ENCODE results near the gene HES1. TPM values are rescaled to one million over a fixed set of nuclear protein-coding genes. Genes with fewer than 3 reads are reported as not detected.

The HES1 gene
- total and polyA plus RNA-seq, 5 experiments from 2014 or later, result not detected

- POLR2A ChIA-PET, result interaction anchor here (1.8 kb wide), 1 partner anchor 29 kb away, joined by 5 read pairs; no protein-coding TSS in a partner anchor
- Mint-ChIP-seq H3K36me3 (peaks cover 0 to 2% (median 0%) of the 10 kb centered on the region in 3 donors), H3K4me3 (peak overlapping the region; percentile 71 to 93 (median 85)), H3K27me3 (peaks cover 23 to 71% (median 43%) of the 10 kb centered on the region in 5 donors), H3K9me3 (no peaks in the 10 kb centered on the region), H3K4me1 (peaks cover 30 to 70% (median 49%) of the 10 kb centered on the region in 4 donors), H3K27ac (peak overlapping the region; percentile 1 to 96 (median 62))
- DNase-seq (peak in 1 of 10 donors; percentile 21), ATAC-seq (no peak)
Measured at GRCh38 chr3:194133661-194134230, 2.2 kb upstream of the HES1 start.

DNA sequence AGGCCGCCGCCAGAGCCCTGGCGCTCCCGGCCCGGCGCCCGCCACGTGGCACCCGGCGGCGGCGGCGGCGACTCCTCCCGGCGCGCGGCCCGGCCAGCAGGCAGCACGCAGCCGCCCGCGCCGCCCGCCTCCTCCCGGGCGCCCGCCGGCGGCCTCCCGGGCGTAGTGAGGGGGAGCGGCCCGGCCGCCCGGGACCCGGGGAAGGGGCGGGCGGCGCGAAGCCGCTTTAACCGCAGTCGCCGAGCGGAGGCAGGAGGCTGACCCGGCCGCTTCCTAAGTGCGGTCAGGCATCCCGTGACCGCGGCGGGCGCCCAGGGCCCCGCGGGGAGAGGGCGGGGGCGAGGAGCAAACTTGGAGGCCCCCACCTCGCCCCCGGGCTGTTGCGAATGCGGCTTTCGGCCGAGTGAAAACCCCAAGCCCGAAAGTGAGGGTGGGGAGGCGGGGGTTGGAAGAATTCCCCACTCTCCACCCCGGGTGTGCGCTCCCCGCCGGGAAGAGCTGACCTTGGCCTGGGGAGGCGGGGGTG, 1.7 kb upstream of the HES1 start:
- POLR2A ChIA-PET, result interaction anchor here (1.8 kb wide), 1 partner anchor 30 kb away, joined by 5 read pairs; no protein-coding TSS in a partner anchor
- Mint-ChIP-seq H3K27me3 (peaks cover 23 to 72% (median 48%) of the 10 kb centered on the region in 5 donors), H3K36me3 (peaks cover 0 to 2% (median 0%) of the 10 kb centered on the region in 3 donors), H3K9me3 (no peaks in the 10 kb centered on the region), H3K4me3 (peak overlapping the region in 2 of 10 donors; percentile 86 to 96), H3K4me1 (peaks cover 30 to 75% (median 49%) of the 10 kb centered on the region in 4 donors), H3K27ac (peak overlapping the region in 1 of 10 donors; percentile 96)
- ATAC-seq (peak; percentile 3 to 26), DNase-seq (peak in 6 of 10 donors; percentile 16 to 42 (median 34))

- POLR2A ChIA-PET, result interaction anchor here (1.8 kb wide), 1 partner anchor 30 kb away, joined by 5 read pairs; no protein-coding TSS in a partner anchor
- DNase-seq (peak; percentile 60 to 91 (median 79)), ATAC-seq (peak; percentile 60 to 73)
- Mint-ChIP-seq H3K9me3 (no peaks in the 10 kb centered on the region), H3K27me3 (peaks cover 25 to 73% (median 53%) of the 10 kb centered on the region in 5 donors), H3K4me1 (peaks cover 30 to 79% (median 50%) of the 10 kb centered on the region in 4 donors), H3K27ac (peak overlapping the region; percentile 53 to 96 (median 82)), H3K4me3 (peak overlapping the region; percentile 78 to 96 (median 87)), H3K36me3 (peaks cover 0 to 2% (median 0%) of the 10 kb centered on the region in 3 donors)
Measured at GRCh38 chr3:194134757-194135515, 1.0 kb upstream of the HES1 start.

GRCh38 chr3:194135516-194135805, 487 bp upstream of the HES1 start:
- H3K27me3 Mint-ChIP-seq, result peaks cover 22 to 70% (median 54%) of the 10 kb centered on the region in 5 donors
- peak overlapping the region; percentile 78 to 96 (median 90) for H3K4me3 Mint-ChIP-seq
- DNase-seq, result no peak
- ATAC-seq, result no peak
- H3K27ac Mint-ChIP-seq, result peak overlapping the region in 3 of 10 donors; percentile 52 to 67 (median 59)
- H3K4me1 Mint-ChIP-seq, result peaks cover 30 to 79% (median 51%) of the 10 kb centered on the region in 4 donors
- H3K9me3 Mint-ChIP-seq, result no peaks in the 10 kb centered on the region
- POLR2A ChIA-PET, result interaction anchor here (1.8 kb wide), 1 partner anchor 31 kb away, joined by 5 read pairs; no protein-coding TSS in a partner anchor
- peaks cover 0 to 2% (median 0%) of the 10 kb centered on the region in 3 donors for H3K36me3 Mint-ChIP-seq

DNA sequence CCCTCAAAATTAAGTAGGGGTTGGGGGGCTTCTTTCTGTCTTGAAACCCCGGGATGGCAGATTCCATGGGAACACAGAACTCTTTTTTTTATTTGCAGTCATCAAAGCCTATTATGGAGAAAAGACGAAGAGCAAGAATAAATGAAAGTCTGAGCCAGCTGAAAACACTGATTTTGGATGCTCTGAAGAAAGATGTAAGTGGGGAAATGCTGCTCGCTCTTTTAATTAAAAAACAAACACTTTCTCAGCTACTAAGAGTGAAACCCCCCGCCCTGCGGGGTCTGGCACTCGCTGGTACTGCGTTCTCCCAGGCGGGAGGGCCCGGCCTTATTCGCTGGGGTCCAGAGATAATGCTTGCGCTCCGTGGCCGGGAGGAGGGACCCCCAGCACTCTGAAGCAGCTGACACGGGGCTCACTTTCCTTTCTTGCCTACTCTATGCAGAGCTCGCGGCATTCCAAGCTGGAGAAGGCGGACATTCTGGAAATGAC, 615 bp downstream of the HES1 start:
- POLR2A ChIA-PET, result no interaction called here
- DNase-seq (peak in 1 of 10 donors; percentile 28), ATAC-seq (no peak)
- peaks cover 24 to 70% (median 42%) of the 10 kb centered on the region in 4 donors for H3K4me1 Mint-ChIP-seq
- peaks cover 0 to 2% (median 0%) of the 10 kb centered on the region in 3 donors for H3K36me3 Mint-ChIP-seq
- peak overlapping the region; percentile 75 to 95 (median 87) for H3K4me3 Mint-ChIP-seq
- peaks cover 18 to 59% (median 48%) of the 10 kb centered on the region in 5 donors for H3K27me3 Mint-ChIP-seq
- H3K27ac Mint-ChIP-seq, result peak overlapping the region in 7 of 10 donors; percentile 11 to 86 (median 48)
- no peaks in the 10 kb centered on the region for H3K9me3 Mint-ChIP-seq

DNA sequence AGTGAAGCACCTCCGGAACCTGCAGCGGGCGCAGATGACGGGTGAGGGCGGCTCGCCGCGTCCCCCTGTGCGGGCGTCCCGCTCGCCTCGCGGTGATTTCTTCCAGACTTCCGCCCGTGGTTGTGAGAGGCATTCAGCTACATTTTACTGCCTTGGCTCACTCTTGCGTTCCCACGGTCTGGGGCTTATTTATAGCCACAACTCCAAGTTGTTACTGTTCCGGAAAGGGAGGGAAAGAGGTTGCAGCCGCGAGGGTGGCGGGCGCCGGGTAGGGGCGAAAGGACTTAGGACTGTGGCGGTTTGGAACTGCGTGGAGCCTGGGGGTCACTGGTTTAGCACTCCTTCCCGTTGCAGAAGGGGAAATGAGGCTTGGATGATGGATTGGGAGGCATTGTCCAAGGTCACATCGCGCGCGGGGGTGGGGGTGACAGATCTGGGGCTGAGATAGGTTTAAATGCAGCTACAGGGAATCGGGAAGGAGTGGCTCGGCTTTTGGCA, 1.1 kb downstream of the HES1 start:
- DNase-seq, result peak in 8 of 10 donors; percentile 10 to 43 (median 28)
- H3K36me3 Mint-ChIP-seq, result peaks cover 0 to 2% (median 0%) of the 10 kb centered on the region in 3 donors
- H3K27ac Mint-ChIP-seq, result peak overlapping the region in 8 of 10 donors; percentile 11 to 86 (median 58)

DNA sequence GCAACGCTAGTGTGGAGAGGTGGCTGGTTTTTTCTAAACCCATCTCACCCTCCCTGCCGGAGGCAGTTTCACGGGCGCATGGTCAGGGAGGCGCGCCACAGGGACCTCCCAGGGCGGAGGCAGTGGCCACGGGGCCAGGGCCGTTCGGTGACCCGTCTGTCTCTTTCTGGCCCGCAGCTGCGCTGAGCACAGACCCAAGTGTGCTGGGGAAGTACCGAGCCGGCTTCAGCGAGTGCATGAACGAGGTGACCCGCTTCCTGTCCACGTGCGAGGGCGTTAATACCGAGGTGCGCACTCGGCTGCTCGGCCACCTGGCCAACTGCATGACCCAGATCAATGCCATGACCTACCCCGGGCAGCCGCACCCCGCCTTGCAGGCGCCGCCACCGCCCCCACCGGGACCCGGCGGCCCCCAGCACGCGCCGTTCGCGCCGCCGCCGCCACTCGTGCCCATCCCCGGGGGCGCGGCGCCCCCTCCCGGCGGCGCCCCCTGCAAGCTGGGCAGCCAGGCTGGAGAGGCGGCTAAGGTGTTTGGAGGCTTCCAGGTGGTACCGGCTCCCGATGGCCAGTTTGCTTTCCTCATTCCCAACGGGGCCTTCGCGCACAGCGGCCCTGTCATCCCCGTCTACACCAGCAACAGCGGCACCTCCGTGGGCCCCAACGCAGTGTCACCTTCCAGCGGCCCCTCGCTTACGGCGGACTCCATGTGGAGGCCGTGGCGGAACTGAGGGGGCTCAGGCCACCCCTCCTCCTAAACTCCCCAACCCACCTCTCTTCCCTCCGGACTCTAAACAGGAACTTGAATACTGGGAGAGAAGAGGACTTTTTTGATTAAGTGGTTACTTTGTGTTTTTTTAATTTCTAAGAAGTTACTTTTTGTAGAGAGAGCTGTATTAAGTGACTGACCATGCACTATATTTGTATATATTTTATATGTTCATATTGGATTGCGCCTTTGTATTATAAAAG, 1.8 kb downstream of the HES1 start:
- Mint-ChIP-seq H3K4me1 (peaks cover 27 to 65% (median 42%) of the 10 kb centered on the region in 4 donors), H3K9me3 (no peaks in the 10 kb centered on the region), H3K36me3 (peaks cover 0 to 2% (median 0%) of the 10 kb centered on the region in 3 donors), H3K27me3 (peaks cover 18 to 59% (median 48%) of the 10 kb centered on the region in 5 donors), H3K4me3 (peak overlapping the region; percentile 75 to 95 (median 87)), H3K27ac (peak overlapping the region in 5 of 10 donors; percentile 48 to 86 (median 53))
- POLR2A ChIA-PET, result interaction anchor here (0.8 kb wide), 1 partner anchor 83 kb away, joined by 4 read pairs; no protein-coding TSS in a partner anchor
- DNase-seq (peak in 9 of 10 donors; percentile 14 to 56 (median 39)), ATAC-seq (peak; percentile 21 to 24)

More for the DNA sequence above, 1.1 kb downstream of the HES1 start:
- no peaks in the 10 kb centered on the region for H3K9me3 Mint-ChIP-seq
- peaks cover 26 to 69% (median 42%) of the 10 kb centered on the region in 4 donors for H3K4me1 Mint-ChIP-seq
- peaks cover 18 to 58% (median 47%) of the 10 kb centered on the region in 5 donors for H3K27me3 Mint-ChIP-seq
- peak in 1 of 2 donors; percentile 7 for ATAC-seq
- H3K4me3 Mint-ChIP-seq, result peak overlapping the region; percentile 75 to 95 (median 87)
- POLR2A ChIA-PET, result interaction anchor here (0.8 kb wide), 1 partner anchor 82 kb away, joined by 4 read pairs; no protein-coding TSS in a partner anchor

DNA sequence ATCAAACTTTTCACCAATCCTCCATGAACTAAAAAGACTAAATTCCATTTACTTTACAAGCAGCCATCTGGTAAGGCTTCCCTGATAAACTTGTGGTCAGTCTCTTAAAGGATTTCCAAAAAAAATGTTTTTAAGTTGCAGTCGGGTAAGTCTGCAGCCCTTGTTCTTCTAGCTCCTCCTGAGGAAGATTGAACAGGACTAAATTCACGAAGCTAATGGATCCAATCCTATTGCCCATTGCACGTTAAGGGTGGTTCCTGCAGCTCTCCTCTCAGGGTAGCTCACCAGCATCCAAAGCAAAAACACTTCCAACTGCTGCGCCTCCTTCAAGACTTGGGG, 2.8 kb downstream of the HES1 start:
- peaks cover 9 to 55% (median 39%) of the 10 kb centered on the region in 5 donors for H3K27me3 Mint-ChIP-seq
- H3K4me3 Mint-ChIP-seq, result peak overlapping the region in 3 of 10 donors; percentile 4 to 86 (median 70)
- peak overlapping the region in 1 of 10 donors; percentile 15 for H3K27ac Mint-ChIP-seq
- POLR2A ChIA-PET, result no interaction called here
- ATAC-seq, result no peak
- H3K36me3 Mint-ChIP-seq, result peaks cover 0 to under 1% (median 0%) of the 10 kb centered on the region in 3 donors
- no peak for DNase-seq
- no peaks in the 10 kb centered on the region for H3K9me3 Mint-ChIP-seq
- peaks cover 21 to 57% (median 36%) of the 10 kb centered on the region in 4 donors for H3K4me1 Mint-ChIP-seq

- Mint-ChIP-seq H3K4me3 (peak overlapping the region in 6 of 10 donors; percentile 14 to 86 (median 48)), H3K9me3 (no peaks in the 10 kb centered on the region), H3K4me1 (peaks cover 20 to 56% (median 34%) of the 10 kb centered on the region in 4 donors), H3K27ac (peak overlapping the region in 2 of 10 donors; percentile 5 to 15), H3K36me3 (no peaks in the 10 kb centered on the region), H3K27me3 (peaks cover 8 to 58% (median 40%) of the 10 kb centered on the region in 5 donors)
- ATAC-seq (no peak), DNase-seq (no peak)
- POLR2A ChIA-PET, result no interaction called here
Measured at GRCh38 chr3:194139071-194139813, 3.3 kb downstream of the HES1 start.

- H3K27me3 Mint-ChIP-seq, result peaks cover 7 to 58% (median 41%) of the 10 kb centered on the region in 5 donors
- no peaks in the 10 kb centered on the region for H3K9me3 Mint-ChIP-seq
- H3K36me3 Mint-ChIP-seq, result no peaks in the 10 kb centered on the region
- no peak overlapping the region for H3K27ac Mint-ChIP-seq
- peak overlapping the region in 9 of 10 donors; percentile 14 to 63 (median 41) for H3K4me3 Mint-ChIP-seq
- ATAC-seq, result no peak
- DNase-seq, result no peak
- H3K4me1 Mint-ChIP-seq, result peaks cover 19 to 55% (median 32%) of the 10 kb centered on the region in 4 donors
- POLR2A ChIA-PET, result no interaction called here
Measured at GRCh38 chr3:194139814-194140391, 4.0 kb downstream of the HES1 start.

All from naive thymus-derived CD8-positive, alpha-beta T cell (primary cell).